Measurements from ENCODE around the gene FBXL15.

The FBXL15 gene

DNA sequence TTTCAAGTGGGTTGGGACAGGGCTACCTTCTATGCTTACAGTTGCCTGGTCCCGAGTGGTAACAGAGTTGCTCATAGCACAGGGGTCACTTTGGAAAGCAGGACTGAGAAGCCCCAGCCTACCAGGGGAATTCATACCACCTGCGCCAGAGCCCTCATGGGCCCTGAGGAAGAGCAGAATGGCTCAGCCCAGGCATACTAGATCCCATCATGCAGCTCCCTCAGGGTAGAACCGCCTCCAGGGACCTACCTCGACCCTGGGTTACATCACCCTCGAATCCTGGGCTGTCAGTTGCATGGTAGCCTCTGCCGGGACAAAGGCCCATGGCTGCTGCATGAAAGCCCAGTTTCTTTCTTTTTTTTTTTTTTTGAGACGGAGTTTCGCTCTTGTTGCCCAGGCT lies 8.8 kb downstream of the FBXL15 start:
- no peak overlapping the region for H3K27ac ChIP-seq

DNA sequence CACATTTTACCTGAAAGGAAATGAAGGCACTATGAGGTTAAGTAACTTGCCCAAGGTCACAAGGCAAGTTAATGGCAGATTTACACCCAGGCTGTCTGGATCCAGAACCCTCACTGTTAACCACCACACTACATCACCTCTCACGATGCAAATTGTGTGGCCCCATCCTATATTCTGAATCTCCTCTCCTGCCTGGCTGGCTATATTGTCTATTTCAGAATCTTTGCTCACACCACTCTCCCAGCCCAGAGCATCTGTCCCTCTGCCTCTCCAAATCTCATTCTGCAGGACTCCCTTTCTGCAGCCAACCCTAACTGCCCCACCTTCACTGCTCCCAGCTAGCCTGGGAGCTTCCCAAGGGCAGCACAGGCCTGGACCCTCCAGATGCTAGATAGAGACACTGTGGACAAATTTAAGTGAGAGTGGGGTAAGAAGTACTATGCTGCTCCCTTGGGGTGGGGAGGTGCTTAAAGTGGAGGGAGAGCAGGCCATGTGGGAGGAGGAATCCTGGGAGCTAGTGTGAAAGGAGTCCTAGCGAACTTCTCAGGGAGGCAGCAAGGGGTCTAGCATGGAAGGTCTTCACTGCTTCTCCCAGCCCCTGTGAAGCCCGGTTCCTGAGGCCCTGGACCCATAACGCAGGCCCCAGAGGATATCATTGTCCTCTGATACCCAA lies 11.0 kb downstream of the FBXL15 start:
- H3K4me3 ChIP-seq = peak overlapping the region; percentile 92 to 96
- H3K27me3 ChIP-seq = peaks cover 0 to 30% of the 10 kb centered on the region in 2 donors
- H3K27ac ChIP-seq = peak overlapping the region; percentile 84 to 88
- peaks cover 0 to 24% (median 20%) of the 10 kb centered on the region in 4 donors for H3K4me1 ChIP-seq
- intact Hi-C loops (cut with DNase I; ENCODE audit: low total_unique reads) = no loop called here
- peaks cover 0 to 8% (median 0%) of the 10 kb centered on the region in 3 donors for H3K36me3 ChIP-seq
- TF ChIP-seq, protein P1, sequence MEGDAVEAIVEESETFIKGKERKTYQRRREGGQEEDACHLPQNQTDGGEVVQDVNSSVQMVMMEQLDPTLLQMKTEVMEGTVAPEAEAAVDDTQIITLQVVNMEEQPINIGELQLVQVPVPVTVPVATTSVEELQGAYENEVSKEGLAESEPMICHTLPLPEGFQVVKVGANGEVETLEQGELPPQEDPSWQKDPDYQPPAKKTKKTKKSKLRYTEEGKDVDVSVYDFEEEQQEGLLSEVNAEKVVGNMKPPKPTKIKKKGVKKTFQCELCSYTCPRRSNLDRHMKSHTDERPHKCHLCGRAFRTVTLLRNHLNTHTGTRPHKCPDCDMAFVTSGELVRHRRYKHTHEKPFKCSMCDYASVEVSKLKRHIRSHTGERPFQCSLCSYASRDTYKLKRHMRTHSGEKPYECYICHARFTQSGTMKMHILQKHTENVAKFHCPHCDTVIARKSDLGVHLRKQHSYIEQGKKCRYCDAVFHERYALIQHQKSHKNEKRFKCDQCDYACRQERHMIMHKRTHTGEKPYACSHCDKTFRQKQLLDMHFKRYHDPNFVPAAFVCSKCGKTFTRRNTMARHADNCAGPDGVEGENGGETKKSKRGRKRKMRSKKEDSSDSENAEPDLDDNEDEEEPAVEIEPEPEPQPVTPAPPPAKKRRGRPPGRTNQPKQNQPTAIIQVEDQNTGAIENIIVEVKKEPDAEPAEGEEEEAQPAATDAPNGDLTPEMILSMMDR (IDR thresholded peaks at IDR 0.05) = no peak
- no peaks in the 10 kb centered on the region for H3K9me3 ChIP-seq
- DNase-seq = no peak

More for the DNA sequence above, 8.8 kb downstream of the FBXL15 start:
- Histone ChIP-seq H3K36me3 (peaks cover 0 to 16% (median under 1%) of the 10 kb centered on the region in 3 donors), H3K27me3 (peaks cover 0 to 9% of the 10 kb centered on the region in 2 donors), H3K4me1 (peaks cover 0 to 16% (median 13%) of the 10 kb centered on the region in 4 donors), H3K9me3 (no peaks in the 10 kb centered on the region), H3K4me3 (no peak overlapping the region)
- TF ChIP-seq, protein P1 (IDR thresholded peaks at IDR 0.05) = no peak
- no peak for DNase-seq
- intact Hi-C loops (cut with DNase I; ENCODE audit: low total_unique reads) = no loop called here

DNA sequence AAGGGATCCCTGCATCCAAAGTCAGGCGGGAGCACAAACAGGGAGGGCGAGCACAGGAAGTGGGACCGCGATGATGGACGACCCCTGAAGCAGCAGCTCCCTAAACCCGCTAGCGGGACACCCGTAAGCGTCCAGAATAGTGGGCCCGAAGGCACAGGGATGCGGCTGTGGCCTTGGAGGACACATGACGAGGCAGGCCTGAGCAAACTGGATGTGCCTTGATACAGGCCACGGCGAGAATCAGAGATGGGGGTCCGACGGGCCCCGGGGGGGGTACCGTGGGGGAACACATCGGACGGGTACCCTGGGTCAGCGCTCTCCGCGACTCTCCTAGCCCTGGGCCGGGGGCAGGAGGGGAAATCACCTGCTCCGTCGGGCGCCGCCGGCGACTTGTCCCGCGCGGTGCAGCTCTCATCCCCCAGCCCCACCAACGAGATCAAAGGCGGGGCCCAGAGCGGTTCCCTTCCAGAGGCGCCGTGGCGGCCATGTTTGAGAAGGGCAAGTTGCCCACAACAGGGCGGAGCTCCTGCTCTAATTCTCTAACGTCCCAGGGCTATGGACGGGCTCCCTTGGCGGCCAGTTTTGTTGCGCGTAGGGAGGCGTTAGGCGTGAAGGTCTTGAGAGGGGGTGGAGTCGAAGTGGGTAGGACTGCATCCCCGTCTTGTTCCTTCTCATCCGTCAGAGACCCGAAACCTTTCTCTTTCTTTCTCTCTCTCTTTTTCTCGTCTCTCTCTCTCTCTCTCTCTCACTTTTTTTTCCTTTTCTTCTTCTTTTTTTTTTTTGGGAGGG lies 11.7 kb downstream of the FBXL15 start, which contains the start of gene CUEDC2:
CUEDC2 (minus strand) TSS at position 413 of the 789 bp plus-strand sequence. CDS start 7,386 bp downstream, outside the sequence.
- Histone ChIP-seq H3K9me3 (no peaks in the 10 kb centered on the region), H3K27me3 (peaks cover 0 to 36% of the 10 kb centered on the region in 2 donors), H3K4me1 (peaks cover 0 to 24% (median 20%) of the 10 kb centered on the region in 4 donors), H3K4me3 (peak within 1 kb of the TSS; percentile 92 to 96), H3K27ac (peak within 1 kb of the TSS; percentile 84 to 88), H3K36me3 (peaks cover 0 to 4% (median 0%) of the 10 kb centered on the region in 3 donors)
- intact Hi-C loops (cut with DNase I; ENCODE audit: low total_unique reads) = no loop called here
- peak; percentile 96 to 97 for DNase-seq
- TF ChIP-seq, protein P1 (IDR thresholded peaks at IDR 0.05) = no peak

DNA sequence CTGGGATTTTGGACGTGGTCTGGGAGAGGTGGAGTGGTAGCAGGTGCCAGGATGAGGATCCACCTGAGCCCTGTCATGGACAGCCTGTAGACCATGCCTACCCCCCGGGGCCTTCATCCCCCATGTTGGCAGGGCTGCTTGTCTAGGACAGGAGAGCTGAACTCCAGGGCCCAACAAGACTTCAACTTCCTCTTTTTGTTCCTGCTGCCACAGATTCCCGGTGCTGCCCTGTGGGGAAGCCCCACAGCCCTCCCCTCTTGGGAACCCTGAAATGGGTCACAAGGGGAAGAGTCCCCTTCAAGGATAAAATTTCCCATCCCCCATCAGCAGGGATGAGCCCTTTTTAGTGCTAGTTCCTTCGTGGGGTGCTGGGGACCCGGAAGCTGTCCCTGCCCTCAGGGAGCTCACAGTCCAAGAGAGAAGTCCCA lies 13.0 kb downstream of the FBXL15 start:
- DNase-seq = no peak
- Histone ChIP-seq H3K9me3 (no peaks in the 10 kb centered on the region), H3K4me3 (no peak overlapping the region), H3K36me3 (no peaks in the 10 kb centered on the region), H3K27ac (no peak overlapping the region), H3K4me1 (peaks cover 0 to 24% (median 20%) of the 10 kb centered on the region in 4 donors), H3K27me3 (peaks cover 0 to 39% of the 10 kb centered on the region in 2 donors)
- TF ChIP-seq, protein P1 (IDR thresholded peaks at IDR 0.05) = no peak
- intact Hi-C loops (cut with DNase I; ENCODE audit: low total_unique reads) = no loop called here

DNA sequence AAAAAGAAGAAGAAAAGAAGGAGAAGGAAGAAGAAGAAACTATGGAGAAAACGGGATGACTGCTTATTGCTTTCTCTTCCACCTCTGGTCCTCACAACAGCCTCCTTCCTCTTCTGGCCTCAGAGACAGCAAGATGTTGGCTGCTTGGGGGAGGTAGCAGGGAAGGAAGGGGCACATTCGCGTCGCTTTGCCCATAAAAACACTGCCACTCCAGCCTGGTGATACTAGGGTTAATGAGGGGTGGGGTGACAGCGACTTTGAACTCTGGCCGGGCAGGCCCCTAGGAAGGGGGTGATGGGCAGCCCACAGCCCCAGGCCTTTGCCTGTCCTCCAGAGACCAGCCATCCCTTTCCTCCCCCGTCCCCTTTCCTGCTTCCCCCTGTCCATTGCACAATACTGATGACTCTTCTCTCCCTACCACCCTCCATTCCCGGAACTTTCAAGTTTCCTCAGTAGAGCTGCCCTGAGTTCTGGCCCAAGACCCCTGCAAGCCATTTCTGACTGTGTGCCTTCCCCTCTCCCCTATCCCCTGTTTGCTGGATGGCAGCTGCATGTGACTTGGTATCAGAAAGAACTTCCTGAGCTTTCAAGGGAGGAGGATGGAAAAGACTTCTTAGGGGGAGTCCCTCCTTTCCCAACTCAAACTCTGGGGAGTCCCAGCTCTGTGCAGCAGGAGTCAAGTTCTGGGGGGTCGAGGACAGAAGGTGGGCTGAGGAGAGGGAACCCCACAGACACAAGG lies 13.9 kb downstream of the FBXL15 start:
- intact Hi-C loops (cut with DNase I; ENCODE audit: low total_unique reads) = no loop called here
- Histone ChIP-seq H3K9me3 (no peaks in the 10 kb centered on the region), H3K27me3 (peaks cover 0 to 45% of the 10 kb centered on the region in 2 donors), H3K36me3 (no peaks in the 10 kb centered on the region), H3K4me3 (no peak overlapping the region), H3K4me1 (peaks cover 0 to 24% (median 20%) of the 10 kb centered on the region in 4 donors), H3K27ac (no peak overlapping the region)
- TF ChIP-seq, protein P1 (IDR thresholded peaks at IDR 0.05) = no peak
- no peak for DNase-seq

All from tibial artery (tissue), 4 donors.